ENCODE results near the gene SPDEF.

- TF ChIP-seq CTCF (IDR thresholded peaks at IDR 0.05) (no peak), ZFX (IDR thresholded peaks at IDR 0.05; ENCODE audit: borderline replicate concordance) (no peak)
Measured at GRCh38 chr6:34544052-34544604, 12.0 kb downstream of the SPDEF start.

All from 22Rv1 (cell line).